GM19099 (cell line): Measurements from ENCODE around the gene STK32A.

Experiments used
- POLR2A ChIP-seq: IDR thresholded peaks from 3 replicates; pipeline ENCODE4 v1.6.1; 2011; ENCODE audit warnings: low read depth; ENCODE audit not compliant: insufficient read length; ENCODE audit errors: extremely low read depth

STK32A gene

GRCh38 chr5:147388184-147389108 lies 153.6 kb downstream of the STK32A start:
- no peak for TF ChIP-seq POLR2A

DNA sequence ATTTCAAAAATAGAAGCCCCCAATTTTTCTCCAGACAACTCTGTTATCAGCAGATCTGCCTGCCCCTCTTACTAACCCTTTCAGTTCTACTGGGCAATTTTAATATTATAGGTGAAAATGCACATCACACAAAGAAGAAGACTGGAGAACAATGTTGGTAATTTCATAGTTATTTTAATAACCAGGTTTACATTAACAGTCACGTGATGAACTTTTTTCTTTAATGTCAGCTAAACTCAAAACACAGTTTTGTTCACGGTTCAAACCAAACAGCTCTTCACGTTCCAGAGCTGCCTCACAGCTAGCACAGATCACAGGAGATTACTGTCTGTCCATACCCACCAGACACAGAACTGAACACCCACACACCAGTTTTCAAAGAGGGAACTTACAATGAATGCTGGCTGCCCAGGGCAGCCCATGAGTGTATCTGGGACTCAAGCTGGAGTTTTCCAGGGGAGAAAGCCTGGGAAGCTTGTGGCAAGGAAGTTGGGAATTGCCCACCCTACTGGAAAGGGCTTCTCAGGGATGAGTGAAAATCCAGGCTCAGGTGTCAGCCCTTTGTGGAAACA lies 155.9 kb downstream of the STK32A start:
- TF ChIP-seq POLR2A, result no peak

DNA sequence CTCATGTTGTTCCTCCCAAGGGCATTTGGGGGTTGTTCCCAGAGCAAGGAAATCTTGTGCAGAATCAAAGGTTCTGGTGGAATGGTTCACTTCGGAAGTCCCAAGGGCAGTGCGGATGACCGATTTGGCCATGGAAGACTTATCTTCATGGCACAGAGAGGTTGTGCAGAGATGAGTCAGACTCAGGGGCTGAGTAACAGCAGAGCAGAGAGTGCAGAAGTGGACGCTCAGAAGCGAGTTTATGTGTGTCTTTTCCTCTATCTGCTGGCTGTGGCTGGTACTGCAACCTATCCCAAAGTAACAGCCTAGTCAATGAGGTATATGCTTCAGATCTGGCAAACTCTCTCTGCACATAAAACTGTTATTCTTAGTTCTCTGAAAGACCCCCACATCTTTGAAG lies 157.0 kb downstream of the STK32A start:
- TF ChIP-seq POLR2A, result no peak

DNA sequence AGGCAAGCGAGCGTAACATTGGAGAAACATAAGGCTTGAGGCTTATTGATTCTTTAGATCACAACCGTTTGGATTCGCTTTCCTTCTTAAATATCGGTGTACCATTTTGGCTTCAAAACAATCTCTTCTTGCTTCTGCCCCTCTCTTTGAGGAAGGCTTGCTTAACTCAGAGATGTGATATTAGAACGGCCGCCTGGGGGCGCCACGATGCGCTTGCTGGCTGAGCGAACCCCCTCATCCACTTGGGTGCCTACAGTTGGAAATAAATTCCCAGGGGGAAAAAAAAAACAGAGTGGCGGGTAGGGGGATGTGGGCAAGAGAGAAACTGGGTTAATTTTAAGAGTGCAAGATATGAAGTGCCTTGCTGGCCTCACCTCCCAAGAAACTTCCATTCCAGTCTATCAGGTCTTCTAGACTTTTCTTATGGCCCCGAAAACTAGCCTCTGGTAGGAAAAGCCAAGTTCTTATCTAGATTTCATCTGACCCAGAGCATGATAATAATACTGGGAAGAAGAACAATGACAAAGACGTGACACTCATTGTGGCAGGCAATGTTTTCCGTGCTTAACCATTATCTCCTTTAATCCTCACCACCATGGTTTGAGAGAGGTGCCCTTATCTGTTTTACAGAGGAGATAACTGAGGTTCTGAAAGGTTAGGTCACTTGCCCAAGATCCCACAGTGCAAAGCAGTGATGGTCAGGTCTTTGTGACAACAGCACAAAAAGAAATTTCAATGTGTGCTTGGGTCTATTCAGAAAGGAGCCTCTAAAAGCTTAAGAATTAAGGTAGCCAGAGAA lies 159.2 kb downstream of the STK32A start:
- no peak for TF ChIP-seq POLR2A

DNA sequence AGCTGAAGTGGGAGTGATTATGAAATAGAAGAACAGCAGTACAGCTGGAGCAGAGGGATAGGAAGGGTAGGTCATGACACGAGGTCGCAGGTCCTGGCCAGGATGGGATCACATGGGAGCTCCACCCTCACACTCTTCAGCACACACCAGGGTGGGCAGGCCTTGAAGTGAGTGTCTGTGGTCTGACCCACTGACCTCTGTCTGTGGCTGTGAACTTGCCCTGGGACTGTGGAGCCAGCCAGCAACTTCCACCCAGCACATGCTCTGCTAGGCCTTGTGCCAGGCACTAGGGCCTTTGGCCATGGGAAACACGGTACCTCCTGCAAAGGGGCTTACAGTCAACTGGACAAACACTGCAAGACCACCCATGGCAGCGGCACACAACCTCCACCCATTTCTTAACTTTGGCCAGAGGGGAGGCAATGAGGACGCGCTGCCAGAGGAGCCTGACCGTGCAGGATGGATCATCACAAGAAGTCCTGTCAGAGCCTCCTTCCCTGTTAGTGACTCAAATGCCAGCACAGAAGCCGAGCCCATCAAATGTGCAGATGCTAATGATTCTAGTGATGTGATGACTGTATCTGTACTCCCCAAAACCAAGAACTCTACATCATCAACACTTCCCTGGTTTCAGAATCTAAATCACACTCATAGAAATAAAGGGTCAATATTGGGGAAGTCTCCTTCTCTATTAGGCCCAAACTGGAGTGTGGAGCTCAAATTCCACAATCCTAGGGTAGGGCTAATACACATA lies 161.4 kb downstream of the STK32A start:
- TF ChIP-seq POLR2A, result no peak

GRCh38 chr5:147397616-147398015 lies 162.8 kb downstream of the STK32A start:
- TF ChIP-seq POLR2A, result no peak

DNA sequence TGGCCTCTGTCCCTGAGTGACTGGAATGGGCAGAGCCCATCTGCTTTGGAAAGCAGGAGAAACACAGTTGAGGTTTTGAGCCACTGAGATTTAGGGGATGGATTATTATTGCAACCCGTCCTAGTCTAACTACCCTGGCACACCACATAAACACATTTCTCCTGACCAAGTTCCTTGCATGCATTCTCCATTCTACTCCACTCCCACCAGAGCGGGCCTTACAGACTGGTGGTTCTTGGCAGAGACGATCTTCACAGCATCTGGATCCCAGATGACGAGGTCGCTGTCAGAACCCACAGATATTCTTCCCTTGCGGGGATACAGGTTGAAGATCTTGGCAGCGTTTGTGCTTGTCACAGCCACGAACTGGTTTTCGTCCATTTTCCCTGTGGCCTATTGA lies 164.0 kb downstream of the STK32A start:
- TF ChIP-seq POLR2A, result no peak

GRCh38 chr5:147400126-147400809 lies 165.4 kb downstream of the STK32A start:
- no peak for TF ChIP-seq POLR2A

DNA sequence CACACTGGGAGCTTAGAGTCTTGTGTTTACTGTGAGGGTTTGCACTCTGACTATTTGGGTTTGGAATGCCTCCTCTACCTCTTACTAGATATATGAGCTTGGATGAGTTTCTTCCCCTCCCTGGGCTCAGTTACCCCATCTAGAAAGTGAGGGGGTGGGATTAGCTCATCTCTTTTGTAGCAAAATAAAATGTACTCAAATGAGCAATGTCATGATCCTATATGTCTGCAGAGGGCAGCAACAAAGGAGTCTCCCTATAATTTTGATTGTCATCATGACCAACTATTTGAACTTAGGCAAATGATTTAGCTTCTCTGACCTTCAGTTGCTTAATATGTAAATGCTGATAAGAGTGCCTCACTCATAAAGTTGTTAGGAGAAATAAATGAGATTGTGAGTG lies 166.1 kb downstream of the STK32A start:
- TF ChIP-seq POLR2A, result no peak

DNA sequence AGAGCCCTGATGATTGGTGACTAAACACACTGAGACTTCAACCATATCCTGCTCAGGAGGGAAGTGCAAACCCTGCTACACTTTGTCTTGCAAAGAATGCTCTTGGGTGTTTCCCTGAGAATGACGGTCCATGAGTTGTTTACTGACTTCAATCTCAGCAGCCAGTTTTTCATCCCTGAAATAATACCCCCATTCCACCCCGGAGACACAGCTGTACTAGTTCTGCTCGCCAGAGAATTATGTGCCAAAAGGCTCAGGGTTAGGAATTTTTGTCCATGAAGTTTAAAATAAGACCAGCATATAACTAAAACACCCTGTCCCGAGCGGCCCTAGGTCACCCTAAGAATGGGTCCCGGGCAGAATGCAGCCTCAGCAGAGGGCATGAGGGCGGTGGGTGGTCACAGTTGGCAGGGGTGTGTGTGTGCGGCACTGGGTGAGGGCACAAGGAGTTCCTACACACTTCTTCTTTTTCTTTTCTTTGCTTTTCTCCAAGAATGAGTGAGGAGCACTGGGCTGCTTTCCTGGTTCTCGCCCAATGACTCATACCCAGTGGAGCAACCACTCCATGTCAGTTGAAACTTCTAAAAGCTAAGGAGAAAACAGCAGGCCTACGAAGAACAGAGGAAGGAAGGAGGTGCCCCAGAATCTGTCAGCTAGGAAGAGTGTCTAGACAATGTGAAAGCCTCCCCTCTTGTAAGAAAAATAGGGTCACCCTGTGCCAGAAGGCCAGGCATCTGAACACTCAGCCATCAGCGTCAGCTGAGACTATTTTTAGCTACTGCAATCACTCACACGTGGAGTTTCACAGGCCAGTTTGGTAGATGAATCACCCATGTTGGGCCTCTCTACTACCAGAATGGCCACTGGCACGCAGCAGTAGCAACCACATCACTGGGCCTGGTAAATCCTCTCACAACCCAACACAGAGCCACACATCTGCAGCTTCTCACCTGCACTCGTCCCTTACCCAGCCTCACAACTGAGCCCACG lies 169.1 kb downstream of the STK32A start:
- no peak for TF ChIP-seq POLR2A

DNA sequence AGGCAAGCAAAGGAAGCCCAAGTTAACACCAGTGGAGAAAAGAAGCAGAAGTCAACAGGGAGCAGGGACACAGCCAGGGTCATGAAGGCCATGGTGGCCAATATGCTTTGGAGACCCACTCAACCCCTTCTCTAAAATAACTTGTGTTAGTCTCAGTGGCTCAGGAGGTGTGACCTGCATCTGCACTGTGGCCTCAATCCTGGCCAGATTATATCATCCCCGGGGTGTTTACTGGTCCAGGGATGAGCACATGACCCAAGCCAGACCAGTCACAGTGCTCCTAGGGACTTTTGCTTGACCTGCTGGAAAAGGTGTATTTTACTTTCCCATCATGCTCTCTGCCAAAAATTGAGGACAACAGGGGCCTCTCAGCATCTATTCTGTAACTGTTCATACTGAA lies 169.9 kb downstream of the STK32A start:
- no peak for TF ChIP-seq POLR2A

DNA sequence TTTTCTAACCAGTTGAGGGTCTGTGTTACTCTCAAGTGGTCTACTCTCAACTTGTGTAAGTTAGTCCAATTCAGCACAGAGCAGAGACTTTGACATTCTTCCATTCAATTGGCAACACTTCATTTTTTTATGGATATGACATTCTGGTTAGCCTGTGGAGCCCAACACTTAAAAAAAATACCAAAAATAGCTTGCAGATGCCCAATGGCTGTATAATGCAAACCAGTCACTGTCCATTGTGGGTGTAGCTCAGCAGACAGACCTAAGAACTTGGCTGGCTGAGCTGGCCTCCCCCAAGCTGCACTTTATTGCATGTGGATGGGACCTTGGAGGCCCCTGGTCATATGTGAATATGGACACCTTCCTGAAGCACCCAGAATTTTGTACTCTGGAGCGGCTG lies 171.8 kb downstream of the STK32A start:
- no peak for TF ChIP-seq POLR2A

DNA sequence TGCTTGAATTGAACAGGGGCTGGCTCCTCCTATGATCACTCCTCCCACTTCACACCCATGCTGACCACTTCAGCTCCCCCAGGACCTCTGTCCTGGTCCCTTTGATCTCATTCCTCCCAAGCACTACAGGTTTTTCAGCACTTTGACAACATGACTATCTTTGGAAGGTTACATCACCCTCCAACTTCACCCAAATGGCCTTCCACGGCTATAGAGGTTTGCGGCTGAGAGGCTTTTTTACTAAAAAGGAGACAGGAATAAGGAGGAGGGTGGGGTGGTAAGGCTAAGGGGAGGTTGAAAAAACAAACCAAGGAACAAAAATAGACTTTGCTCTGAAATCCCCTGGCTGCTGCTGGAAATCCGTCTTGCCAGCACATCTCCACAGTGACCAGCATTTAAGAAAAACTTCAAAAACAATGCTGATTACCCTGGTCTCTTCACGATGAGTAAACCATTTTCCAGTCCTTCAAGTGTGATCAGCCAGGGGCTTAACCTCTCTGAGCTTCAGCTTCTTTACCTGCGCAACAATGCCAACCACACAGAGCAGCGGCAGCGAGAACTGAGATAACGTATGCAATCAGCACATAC lies 172.4 kb downstream of the STK32A start:
- TF ChIP-seq POLR2A, result no peak

DNA sequence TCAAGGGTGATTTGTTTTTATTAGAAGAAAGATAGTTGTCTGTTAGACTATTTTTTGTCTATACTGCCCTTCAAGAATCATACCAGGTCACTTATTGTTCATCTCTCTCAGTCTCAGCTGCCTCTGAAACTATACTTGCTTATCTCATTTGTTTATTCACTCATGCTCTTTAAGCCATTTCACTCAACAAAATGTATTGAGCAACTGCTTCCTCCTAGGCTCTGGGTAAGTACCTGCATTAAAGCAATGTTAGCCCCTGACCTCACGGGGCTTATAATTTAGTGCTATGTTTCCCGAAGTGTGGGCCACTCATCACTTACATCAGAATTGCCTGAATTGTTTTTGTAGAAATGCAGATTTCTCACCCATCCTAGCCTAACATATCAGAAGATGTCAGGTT lies 174.2 kb downstream of the STK32A start:
- no peak for TF ChIP-seq POLR2A
